ENCODE results near the gene KCNIP4.

Gene KCNIP4

GRCh38 chr4:21769404-21770147 is 179.0 kb downstream of the KCNIP4 start:
- in situ Hi-C loops (cut with HindIII; ENCODE audit: low sequenced_read_pairs): no loop called here

- in situ Hi-C loops (cut with HindIII; ENCODE audit: low sequenced_read_pairs): no loop called here
These were observed 179.9 kb downstream of the KCNIP4 start for GRCh38 chr4:21768349-21769310.

- in situ Hi-C loops (cut with HindIII; ENCODE audit: low sequenced_read_pairs): no loop called here
These were observed 182.7 kb downstream of the KCNIP4 start for GRCh38 chr4:21765810-21766407.

- in situ Hi-C loops (cut with HindIII; ENCODE audit: low sequenced_read_pairs): no loop called here
These were observed 184.7 kb downstream of the KCNIP4 start for GRCh38 chr4:21763855-21764254.

- in situ Hi-C loops (cut with HindIII; ENCODE audit: low sequenced_read_pairs): no loop called here
These were observed 191.3 kb downstream of the KCNIP4 start for GRCh38 chr4:21757248-21757647.

GRCh38 chr4:21753084-21753760 is 195.3 kb downstream of the KCNIP4 start:
- in situ Hi-C loops (cut with HindIII; ENCODE audit: low sequenced_read_pairs): no loop called here

- in situ Hi-C loops (cut with HindIII; ENCODE audit: low sequenced_read_pairs): no loop called here
These were observed 196.0 kb downstream of the KCNIP4 start for GRCh38 chr4:21752616-21753015.

GRCh38 chr4:21749924-21750323 is 198.6 kb downstream of the KCNIP4 start:
- in situ Hi-C loops (cut with HindIII; ENCODE audit: low sequenced_read_pairs): no loop called here

- in situ Hi-C loops (cut with HindIII; ENCODE audit: low sequenced_read_pairs): no loop called here
These were observed 199.2 kb downstream of the KCNIP4 start for GRCh38 chr4:21749412-21749811.

- in situ Hi-C loops (cut with HindIII; ENCODE audit: low sequenced_read_pairs): no loop called here
These were observed 204.5 kb downstream of the KCNIP4 start for GRCh38 chr4:21744046-21744445.

GRCh38 chr4:21742326-21742725 is 206.2 kb downstream of the KCNIP4 start:
- in situ Hi-C loops (cut with HindIII; ENCODE audit: low sequenced_read_pairs): no loop called here

GRCh38 chr4:21738821-21739220 is 209.8 kb downstream of the KCNIP4 start:
- in situ Hi-C loops (cut with HindIII; ENCODE audit: low sequenced_read_pairs): no loop called here

- in situ Hi-C loops (cut with HindIII; ENCODE audit: low sequenced_read_pairs): no loop called here
These were observed 212.7 kb downstream of the KCNIP4 start for GRCh38 chr4:21735866-21736265.

- in situ Hi-C loops (cut with HindIII; ENCODE audit: low sequenced_read_pairs): no loop called here
These were observed 214.5 kb downstream of the KCNIP4 start for GRCh38 chr4:21733894-21734630.

GRCh38 chr4:21728304-21728703 is 220.3 kb downstream of the KCNIP4 start:
- in situ Hi-C loops (cut with HindIII; ENCODE audit: low sequenced_read_pairs): no loop called here

- in situ Hi-C loops (cut with HindIII; ENCODE audit: low sequenced_read_pairs): no loop called here
These were observed 222.2 kb downstream of the KCNIP4 start for GRCh38 chr4:21726255-21726815.

- in situ Hi-C loops (cut with HindIII; ENCODE audit: low sequenced_read_pairs): no loop called here
These were observed 226.3 kb downstream of the KCNIP4 start for GRCh38 chr4:21722157-21722839.

- in situ Hi-C loops (cut with HindIII; ENCODE audit: low sequenced_read_pairs): no loop called here
These were observed 232.0 kb downstream of the KCNIP4 start for GRCh38 chr4:21716531-21716930.

GRCh38 chr4:21710179-21710835 is 238.3 kb downstream of the KCNIP4 start:
- in situ Hi-C loops (cut with HindIII; ENCODE audit: low sequenced_read_pairs): no loop called here

Measured in DLD1 (cell line).